HG03378 (cell line): ENCODE data around the gene FABP2.
A peak's percentile ranks its signal among the peaks of the same experiment; 100 is the strongest.
"Not testable (repeated sequence)": the region's sequence is repeated elsewhere in the genome, so short reads cannot be mapped to it uniquely, and the experiment has no call there.

ENCODE experiments used
- ATAC-seq: cut with Tn5 transposase; IDR thresholded peaks from one replicate; pipeline ENCODE4 v1.9.1; 2021; ENCODE audit warnings: mild to moderate bottlenecking, moderate library complexity; ENCODE audit not compliant: unreplicated experiment

Gene FABP2

DNA sequence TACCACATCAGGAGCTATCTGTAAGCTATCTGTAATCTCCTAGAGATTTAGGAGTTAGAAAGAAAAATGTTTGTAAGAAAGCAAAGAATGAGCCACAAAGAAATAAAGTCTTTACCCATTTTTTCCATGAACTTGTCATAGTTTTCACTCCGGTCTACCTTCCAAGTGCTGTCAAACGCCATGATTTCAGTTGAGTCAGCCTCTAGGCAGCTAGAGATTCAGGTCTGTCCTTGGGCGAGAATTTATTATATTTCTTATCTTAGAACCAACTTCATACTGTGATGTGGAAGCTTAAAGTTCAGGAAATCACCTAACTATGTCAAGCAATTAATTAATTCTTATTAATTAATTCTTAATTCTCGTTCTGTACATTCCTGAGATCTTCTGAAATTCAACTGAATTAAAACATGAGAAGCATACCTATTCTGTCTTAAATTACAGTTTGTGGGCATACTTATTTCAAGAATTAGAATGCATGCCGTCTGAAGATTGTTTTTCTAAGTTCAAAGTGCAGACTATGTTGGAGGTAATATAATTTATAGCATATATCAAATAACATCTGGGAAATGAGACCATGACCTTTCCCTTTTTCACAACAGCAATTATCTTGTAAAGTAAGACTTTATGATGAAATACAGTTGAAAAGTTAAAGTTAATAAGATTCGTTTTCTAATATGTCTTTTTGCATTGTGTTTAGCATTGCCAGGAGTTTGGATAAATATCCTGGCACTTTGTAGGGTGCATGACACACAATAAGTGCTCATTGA is at the start of gene FABP2:
Gene FABP2 (minus strand): TSS at position 218 of the 767 bp plus-strand sequence. CDS start 36 bp downstream, at position 182.
- ATAC-seq, result no peak

DNA sequence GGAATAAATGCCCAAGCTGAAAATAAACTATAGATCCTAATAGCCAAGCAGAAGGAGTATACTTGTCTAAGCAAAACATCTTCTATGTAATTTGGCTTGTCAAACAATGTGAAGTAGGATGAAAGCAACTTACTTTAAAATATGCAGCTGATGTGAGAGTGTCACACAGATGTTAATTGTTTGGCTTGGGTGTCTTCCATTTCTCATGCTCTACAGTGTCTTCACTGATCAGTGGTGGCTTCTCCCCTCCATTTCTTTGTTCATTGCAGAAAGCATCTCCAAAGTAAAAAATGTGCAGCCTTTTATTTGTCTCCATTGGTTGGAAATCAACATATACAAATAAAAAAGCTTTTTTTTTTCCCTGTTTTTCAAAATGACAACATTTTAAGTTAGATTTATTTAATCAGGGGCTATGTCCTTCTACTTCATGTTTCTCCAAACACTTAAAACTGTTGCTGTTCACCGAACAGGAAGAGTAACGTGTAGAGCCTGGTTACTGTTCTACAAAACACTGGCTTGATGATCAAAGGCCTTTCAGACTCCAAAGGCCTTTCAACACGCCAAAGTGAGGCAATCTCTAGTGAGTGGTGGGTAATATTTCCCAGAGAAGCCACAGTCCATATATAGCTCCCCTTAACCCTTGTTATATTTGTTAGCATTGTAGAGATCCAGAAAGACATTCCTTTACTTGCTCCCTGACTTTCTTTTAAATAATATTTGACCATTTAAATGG is 49.2 kb upstream of the FABP2 start:
- ATAC-seq, result not testable (repeated sequence)

DNA sequence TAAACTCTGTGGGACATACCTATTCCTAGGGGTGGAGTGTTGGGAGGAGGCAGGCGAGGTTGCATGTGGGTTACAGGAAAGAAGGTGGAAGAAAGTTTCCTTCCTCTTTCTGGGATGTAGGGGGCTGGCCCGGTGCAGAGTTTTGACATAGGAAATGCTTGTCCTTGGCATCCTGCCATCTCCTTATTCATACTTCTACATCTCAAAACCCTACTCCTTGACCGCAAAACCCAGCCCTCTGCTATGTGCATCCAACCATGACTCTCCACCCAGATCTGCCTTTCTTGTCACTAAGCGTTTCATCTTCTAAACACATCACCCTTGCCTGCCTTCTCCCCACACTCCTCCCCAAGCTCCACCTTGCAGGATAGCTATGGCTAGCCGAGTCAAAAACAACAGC is 48.5 kb upstream of the FABP2 start:
- ATAC-seq, result peak; percentile 98

DNA sequence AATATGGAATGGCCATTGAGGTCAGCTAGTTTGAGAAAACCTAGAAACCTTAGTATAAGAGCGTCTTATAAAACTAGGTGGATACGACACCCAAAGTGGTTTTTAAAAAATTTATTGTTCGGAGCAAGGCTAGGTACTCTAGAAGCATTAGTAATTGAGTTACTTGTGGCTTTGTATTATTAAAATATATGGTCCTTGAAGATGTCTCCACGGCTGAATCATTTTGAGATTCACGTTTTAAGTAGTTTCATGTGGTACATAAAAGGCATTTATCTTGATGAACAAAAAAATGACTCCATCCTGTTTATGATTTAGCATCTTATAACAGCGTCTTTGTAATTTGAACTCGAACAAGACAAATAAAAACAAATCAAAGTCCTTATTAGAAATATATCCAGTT is 44.9 kb upstream of the FABP2 start:
- ATAC-seq, result not testable (repeated sequence)

DNA sequence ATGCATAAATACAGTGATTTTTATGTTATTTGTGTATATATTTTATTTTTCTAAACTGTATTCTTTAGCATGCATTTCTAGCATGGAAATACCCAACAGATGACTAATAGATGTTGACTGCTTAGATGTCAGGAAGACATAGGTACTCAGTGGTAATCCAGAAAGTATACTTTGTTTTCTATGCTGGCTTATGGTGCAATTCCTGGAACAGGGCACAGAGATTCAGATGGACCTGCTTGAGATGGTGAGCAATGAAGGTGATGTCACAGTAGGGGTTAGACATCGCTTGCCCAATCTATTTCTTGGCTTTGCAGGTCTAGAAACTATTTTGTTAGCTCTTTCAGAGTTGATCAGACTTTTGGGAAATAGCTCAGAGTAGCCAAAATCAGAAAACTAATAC is 42.3 kb upstream of the FABP2 start:
- not testable (repeated sequence) for ATAC-seq

DNA sequence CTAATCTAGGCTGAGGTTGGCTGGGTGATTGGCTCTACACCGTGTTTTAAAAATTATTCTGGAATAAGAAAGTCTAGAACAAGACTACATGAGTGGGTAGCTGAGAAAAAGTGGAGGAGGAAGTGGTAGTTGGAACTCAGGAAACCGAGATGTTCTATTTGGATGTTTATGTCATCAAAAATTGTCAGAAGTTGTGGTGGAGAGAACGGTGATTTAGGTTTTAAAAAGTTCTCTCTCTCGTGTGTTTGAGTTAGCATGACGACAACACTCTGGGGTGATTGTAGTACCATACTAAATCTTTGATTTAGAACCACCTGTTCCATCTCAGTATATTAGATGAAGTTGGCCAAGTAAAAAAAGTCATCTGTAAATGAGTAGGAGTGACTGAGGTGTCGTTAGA is 41.4 kb upstream of the FABP2 start:
- ATAC-seq, result not testable (repeated sequence)

DNA sequence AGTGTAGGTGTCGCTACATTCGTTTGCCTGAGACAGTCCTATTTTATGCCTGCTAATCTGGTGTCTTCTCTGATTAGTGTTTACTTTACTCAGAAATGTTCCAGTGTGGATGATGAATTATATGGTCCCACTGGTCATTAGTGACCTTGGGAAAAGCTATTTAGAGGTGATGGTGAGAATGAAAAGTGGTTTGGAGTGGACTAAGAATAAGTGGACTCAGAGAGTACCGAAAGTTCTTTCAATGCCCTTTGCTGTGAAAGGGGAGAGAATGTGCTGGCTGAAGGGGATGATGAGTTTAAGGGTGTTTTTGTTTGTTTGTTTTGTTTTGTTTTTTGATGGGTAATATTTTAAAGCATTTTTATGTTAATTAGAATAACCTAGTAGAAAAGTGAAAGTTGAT is 40.5 kb upstream of the FABP2 start:
- ATAC-seq, result not testable (repeated sequence)

DNA sequence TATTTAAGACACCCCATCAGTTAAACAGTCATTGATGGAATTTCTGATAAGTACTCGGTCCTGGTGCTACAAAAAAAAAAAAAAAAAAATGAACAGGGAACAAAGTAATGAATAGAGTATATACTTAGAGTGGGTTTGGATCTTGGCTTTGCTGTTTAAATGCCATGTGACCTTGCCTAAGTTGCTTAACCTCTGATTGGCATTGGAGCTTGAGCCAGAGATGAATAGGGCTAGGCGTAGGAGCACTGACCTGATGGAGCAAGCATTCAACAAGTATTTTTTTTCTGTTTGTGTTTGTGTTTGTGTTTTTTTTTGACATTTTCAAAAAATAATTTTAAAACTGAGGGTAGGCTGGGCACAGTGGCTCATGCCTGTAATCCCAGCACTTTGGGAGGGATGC is 37.9 kb upstream of the FABP2 start:
- not testable (repeated sequence) for ATAC-seq

DNA sequence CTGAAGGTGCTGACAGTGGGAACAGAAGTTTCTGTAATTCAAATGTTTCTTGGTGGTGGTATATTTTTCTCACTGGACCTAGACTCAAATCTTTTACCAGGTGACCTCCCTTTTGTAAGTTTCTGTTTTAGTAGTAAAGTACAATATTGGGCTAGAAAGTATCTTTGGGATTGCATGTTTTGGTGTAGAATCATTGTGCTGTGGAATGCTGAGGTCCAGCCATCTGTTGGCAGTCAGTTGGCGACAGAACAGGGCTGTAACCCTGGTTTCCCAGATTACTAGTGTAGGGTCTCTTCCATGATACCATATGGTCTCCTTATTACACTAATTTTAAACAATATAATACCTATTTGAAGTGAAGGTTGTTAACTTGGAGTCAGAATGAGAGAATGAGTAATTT is 34.9 kb upstream of the FABP2 start:
- ATAC-seq, result not testable (repeated sequence)

DNA sequence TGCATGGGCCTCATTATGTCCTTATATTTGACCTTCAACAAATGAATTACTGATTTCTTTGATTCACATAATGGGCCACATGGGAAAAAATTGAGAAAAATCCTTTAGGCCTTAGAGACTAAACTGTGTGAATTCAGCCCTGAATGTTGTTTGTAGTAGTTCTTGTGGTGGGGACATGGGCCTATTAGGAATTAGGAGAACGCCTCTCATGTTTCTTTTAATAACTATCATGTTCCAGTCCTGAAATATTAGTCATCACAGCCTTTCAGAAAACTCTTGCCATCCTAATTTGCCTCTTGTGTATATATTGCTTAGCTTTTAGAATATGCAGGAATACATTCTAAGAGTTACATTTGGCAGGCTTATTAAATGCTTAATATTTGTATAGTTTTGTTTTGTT is 34.1 kb upstream of the FABP2 start:
- ATAC-seq, result not testable (repeated sequence)

DNA sequence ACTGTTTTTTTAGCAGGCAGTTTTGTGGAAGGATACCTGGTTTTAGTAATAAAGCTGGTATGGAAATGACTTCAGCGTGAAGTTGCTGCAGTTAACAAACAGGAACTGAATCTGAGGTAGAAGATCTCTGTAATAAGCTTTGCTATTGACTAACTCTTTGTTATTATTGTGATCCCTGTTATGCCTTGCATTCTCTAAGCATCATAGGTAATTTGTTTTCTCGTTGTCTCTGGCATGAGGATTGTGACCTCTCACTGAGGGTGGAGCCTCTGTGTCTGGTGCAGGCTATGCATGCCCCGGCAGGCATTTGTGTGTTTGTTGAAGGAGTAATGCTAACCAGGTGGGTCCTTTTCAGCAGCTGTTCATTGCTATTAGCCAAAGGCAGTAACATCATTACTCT is 31.4 kb upstream of the FABP2 start:
- ATAC-seq, result not testable (repeated sequence)

DNA sequence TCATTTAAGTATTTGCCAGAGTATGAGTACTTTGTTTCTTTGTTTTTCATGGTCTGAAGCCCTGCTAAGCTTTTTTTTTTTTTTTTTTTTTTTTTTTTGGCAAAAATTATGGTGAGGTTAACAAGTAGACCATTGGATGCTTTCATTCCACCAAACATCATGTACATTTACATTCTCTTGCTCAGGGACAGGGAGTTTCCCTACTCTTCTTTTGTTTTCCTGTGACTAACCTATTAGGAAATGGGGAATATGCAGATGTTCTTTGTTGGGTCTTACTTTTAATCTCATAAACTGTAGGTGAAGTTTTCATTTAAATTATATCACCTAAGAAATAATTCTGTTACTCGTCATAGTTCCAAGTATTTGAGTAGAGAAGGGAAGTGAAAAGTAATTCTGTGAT is 26.2 kb upstream of the FABP2 start:
- ATAC-seq, result not testable (repeated sequence)

DNA sequence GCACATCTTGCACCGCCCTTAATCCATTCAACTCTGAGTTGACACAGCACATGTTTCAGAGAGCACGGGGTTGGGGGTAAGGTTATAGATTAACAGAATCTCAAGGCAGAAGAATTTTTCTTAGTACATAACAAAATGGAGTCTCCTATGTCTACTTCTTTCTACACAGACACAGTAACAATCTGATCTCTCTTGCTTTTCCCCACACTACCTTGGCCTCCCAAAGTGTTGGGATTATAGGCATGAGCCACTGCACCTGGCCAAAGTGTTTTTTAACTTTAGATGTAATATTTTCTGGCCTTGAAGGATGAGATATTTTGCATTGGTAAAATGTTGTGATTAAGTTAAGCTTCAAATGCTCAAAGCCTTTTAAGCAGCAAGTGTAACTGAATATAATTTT is 21.4 kb upstream of the FABP2 start:
- not testable (repeated sequence) for ATAC-seq

DNA sequence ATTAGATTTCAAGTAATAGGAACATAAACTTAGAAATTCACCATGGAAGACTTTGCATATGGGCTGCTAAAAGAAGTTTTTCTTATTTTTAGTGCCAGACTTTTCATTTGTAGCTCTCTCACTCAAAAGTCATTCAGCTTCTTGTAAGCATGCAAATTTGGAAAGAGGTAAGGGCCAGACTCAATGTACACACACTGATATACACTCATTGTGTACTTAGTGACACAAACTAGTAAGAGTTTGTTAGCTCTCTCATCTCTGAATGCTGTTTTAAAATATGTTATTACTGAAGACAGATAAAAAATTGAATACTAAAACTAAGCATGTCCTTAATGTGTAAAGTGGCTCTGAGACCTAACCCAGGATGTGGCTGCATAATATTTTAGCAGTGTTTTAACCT is 18.0 kb upstream of the FABP2 start:
- not testable (repeated sequence) for ATAC-seq

DNA sequence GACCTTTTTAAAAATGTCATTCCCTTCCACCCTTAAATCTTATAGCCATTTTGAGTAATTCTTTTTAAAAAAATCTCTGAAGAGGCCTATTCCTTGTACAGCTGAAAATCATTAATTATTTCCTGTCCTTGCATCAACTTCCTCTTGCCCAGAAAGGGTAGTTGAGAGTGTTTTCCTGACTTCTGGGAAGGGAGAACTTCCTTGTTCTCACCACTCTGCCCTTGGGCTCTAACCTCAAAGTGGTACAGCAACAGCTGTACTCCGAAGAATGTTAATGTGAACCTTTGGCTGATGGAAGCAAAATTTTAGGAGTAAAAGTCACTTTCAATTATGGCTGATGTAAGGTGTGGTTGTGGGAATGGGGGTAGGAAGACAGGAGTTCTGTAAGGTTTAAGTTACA is 15.1 kb upstream of the FABP2 start:
- no peak for ATAC-seq

DNA sequence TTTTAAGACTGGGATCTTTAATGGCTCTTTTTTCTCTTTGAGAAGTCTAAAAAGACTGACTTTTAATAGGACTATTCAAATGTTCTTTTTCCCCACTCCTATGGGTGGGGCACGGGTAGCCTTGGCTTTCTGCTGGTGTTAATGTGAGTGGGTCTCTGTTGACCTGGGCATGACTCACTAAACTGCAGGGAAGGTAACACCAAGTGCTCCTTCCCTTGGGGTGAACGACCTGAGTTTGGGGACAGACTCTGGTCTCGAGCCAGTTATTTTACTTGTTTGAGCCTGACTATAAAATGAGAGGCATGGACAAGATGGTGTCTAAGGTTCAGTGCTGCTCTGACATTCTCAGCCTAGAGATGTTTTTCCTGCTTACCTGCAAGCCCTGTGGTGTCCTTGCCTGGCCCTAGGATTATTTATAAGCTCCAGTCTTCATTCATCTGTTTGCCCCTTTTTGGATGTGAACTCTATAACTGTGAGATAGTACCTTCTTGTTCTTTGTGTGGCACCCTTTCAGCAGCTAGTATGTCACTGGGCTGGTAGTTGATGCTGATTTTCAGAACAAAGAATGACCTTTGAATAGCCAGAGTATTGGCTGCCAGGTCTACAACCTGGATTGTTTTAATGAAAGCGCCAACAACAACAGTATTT is 14.5 kb upstream of the FABP2 start:
- not testable (repeated sequence) for ATAC-seq

DNA sequence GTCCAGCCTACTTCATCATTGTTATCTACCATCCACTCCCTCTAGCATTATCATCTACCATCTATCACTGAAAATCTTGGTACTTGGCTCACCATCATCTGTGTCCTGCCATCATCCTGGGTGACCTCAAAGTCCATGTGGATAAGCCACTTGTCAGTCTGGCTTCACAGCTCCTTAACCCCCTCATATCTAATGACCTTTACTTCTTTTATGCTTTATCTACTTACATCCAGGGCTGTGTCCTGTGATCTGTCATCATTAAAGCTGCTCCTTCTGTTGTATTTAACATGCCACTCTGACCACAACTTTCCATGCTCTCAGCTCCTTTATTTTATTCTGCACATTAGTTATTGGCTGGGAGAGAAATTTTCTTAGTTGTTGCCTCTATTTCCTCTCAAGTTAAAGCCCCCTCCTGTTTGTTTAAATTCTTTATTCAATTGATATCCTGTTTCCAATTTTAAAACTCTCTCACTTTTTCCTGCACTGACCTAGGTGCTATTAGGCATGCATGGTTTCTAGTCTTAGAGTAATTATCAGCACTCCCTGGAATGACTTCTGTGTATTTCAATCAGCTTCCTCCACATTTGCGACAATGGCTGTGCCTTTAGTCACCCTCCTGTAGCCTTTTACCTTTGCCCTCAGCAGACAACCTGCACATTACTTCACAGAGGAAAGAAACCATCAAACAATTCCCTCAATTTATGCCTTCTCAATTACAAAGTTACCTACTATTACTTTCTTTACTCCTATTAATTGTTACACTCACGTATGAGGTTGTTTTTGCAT is 8.1 kb upstream of the FABP2 start:
- ATAC-seq, result no peak

DNA sequence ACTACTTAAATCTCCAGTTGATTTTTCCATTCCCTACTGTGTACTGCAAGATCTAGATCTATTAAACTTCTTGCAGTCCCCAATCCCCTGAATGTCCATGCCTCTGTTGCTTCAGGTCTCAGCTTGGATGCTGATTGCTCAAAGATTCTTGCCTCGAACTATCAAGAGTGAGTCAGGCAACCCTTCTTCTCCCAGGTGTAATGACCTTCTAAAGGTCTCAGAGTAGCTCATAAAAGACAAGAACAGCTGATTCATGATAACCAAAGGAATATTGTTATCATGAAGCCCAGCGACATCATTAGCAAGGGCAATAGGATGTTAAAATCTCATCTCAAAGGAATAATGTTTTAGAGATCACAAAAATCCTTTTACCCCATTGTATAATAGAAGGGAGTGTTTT is 6.8 kb upstream of the FABP2 start:
- ATAC-seq, result no peak

DNA sequence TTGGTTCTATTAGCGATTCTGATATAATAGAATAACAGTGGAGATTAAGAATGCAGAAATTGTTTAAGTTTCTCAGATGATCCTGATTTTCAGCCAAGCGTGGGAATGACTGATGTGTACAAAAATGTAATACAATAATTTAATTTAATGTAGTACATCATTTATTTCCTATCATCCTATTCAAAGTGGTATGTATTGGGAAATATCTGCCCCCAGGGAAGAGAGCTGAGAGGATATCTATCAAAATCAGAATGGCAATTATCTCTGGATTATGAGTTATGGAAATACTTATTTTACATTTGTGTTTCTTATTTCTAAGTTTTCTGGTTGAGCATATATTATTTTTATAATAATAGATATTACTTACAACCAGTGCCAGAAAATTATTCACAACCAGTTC is 3.9 kb downstream of the FABP2 start:
- no peak for ATAC-seq

DNA sequence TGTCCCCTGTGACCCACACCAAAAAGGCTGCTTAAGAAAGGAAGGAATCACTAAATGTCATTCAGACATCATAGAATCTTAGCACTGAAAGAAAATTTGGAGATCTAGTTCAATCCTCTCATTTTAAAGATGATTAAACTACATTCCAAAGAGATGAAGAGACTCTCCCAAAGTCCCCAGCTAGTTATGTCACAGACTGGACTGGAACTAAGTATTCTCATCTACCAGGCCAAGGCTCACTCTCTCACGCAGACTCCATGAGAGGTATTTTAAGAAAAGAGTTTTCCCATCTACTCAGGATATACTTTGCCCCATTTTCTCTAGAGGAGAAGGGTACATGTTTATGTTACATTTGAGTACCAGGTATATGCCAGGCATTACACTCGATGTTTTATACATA is 6.9 kb downstream of the FABP2 start:
- ATAC-seq, result no peak

DNA sequence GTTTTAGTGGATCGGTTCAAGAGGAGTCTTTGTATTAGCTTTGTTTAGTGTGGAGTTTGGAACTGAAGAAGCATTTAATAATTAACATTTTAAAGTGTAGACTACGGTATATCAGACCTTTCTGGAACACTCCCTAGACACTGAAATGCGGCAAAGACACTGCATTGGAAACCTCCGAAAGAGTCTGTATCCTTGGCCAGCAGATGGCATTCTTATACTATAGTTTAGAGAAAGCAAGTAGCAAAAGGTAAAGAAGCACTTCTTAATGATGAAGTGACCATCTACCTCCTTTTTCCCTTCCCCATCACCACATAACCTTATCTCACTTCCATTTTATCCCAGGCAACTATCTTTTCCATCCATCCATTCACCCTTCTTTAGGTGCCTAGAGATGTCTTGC is 7.6 kb downstream of the FABP2 start:
- peak; percentile 75 for ATAC-seq
